ENCODE measurements around the gene CBS.

GRCh38 chr21:43005635-43006034 lies 70.0 kb downstream of the CBS start:
- TF ChIP-seq SUZ12 (IDR thresholded peaks at IDR 0.05; ENCODE audit: extremely low read depth, insufficient read depth, insufficient read length) (no peak), YY1 (IDR thresholded peaks at IDR 0.05; ENCODE audit: insufficient read depth, insufficient read length) (no peak)
